Measurements from ENCODE around the gene MMS19. TPM values are rescaled to one million over a fixed set of nuclear protein-coding genes. Genes with fewer than 3 reads are reported as not detected.
A peak's percentile ranks its signal among the peaks of the same experiment; 100 is the strongest.

The MMS19 gene
- total RNA-seq, 1 donor from 2014 or later: 85.2 TPM

DNA sequence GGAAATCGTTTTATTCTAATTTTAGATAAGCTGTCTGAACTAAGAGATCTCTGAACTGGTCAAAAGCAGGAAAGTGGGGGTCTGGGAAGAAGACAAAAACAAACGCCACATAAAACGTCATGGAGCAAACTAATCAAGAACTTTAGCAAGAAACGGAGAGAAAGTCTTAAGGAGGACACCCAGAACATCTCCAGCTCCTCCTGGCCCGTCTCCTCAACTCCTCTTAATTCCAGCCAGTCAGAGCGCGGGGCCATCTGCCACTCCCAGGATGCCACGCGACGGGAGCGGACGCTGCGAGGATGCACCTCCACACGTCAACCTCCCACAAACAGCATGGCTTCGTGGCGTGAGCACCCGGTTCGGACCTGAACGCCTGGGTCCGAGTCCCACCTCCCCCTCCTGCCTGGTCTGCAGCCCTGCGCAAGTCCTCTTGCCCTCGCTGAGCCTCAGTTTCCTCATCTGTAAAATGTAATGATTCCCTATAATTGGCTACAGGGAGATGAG is 598 bp downstream of the MMS19 start:
- TF ChIP-seq, protein P1, sequence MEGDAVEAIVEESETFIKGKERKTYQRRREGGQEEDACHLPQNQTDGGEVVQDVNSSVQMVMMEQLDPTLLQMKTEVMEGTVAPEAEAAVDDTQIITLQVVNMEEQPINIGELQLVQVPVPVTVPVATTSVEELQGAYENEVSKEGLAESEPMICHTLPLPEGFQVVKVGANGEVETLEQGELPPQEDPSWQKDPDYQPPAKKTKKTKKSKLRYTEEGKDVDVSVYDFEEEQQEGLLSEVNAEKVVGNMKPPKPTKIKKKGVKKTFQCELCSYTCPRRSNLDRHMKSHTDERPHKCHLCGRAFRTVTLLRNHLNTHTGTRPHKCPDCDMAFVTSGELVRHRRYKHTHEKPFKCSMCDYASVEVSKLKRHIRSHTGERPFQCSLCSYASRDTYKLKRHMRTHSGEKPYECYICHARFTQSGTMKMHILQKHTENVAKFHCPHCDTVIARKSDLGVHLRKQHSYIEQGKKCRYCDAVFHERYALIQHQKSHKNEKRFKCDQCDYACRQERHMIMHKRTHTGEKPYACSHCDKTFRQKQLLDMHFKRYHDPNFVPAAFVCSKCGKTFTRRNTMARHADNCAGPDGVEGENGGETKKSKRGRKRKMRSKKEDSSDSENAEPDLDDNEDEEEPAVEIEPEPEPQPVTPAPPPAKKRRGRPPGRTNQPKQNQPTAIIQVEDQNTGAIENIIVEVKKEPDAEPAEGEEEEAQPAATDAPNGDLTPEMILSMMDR (IDR thresholded peaks at IDR 0.05; ENCODE audit: insufficient read depth, low read length, poor library complexity, severe bottlenecking): no peak
- Histone ChIP-seq H3K27me3 (ENCODE audit: control insufficient read depth, insufficient read depth, low read length) (no peaks in the 10 kb centered on the region), H3K4me3 (ENCODE audit: low read depth, low read length) (peak overlapping the region; percentile 85), H3K36me3 (ENCODE audit: control insufficient read depth, insufficient read depth, low read length) (no peaks in the 10 kb centered on the region)
- DNase-seq (ENCODE audit: low read depth): no peak

DNA sequence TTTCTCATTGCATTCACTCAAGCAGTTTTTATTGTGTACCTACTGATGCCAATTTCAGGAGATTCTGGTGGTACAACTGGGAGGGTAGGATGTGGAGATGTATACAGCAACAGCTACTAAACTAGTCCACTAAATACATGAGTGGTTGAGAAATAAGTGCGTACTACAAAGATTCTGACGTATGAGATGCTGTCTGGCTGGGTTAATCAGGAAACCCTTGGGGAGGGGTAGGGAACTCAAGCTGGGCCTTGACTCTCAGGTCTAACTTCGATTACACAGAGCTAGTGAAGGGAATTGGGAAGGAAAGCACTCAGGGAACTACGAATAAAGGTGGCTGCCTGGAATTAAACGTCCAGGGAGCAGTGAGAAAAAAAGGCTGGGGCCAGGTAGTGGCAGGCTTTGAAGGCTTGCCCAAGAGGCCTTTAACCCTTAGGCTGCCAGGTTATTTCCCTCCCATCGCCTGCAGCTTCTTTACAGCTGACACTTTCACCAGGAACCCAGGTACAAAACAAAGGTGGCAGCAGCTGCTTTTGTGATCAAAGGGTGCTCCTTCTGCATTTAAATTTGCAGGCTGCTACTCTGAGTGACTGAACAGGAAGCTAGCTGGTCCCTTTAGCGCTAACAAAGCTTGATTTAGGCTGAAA is 3.2 kb downstream of the MMS19 start:
- Histone ChIP-seq H3K27me3 (ENCODE audit: control insufficient read depth, insufficient read depth, low read length) (no peaks in the 10 kb centered on the region), H3K4me3 (ENCODE audit: low read depth, low read length) (no peak overlapping the region), H3K36me3 (ENCODE audit: control insufficient read depth, insufficient read depth, low read length) (no peaks in the 10 kb centered on the region)
- no peak for DNase-seq (ENCODE audit: low read depth)
- TF ChIP-seq, protein P1 (IDR thresholded peaks at IDR 0.05; ENCODE audit: insufficient read depth, low read length, poor library complexity, severe bottlenecking): no peak

DNA sequence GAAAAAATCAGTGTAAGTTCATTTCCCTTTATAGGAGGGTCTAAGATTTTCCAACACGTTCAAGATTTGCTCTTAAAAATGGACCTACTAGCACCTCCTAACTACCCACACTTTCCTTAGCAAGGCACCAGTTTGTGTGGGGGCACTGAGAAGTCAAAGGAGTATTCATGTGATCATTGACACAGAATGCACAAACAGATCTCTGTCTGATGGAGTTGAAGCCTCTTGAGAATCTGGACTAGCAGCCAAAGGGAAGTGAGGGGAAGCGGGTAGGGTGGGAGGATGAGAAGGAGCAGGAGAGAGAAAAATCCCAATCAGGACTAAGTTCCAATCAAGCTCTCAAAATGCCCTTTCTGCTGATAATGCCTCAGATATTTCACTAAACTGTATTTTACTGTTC is 4.1 kb downstream of the MMS19 start:
- TF ChIP-seq, protein P1 (IDR thresholded peaks at IDR 0.05; ENCODE audit: insufficient read depth, low read length, poor library complexity, severe bottlenecking): no peak

DNA sequence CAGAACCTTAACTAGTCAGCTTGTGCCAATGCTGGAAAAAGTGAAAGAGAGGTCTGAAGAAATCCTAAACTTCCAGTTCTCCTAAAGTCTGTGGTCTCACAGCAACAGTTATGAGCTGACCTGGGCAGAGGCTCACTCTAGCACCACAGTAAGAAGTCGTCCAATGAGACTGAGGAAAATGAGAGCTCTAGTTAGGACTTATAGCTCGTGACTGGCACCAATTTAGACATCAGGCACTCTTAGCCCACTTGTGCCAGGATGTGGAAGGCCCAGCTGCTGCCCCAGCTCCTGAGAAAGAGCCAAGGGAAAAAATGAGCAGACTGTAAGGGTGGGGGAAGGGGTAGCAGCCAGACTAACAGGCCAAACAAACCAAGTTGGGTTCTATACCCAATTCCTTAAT is 7.6 kb downstream of the MMS19 start:
- Histone ChIP-seq H3K36me3 (ENCODE audit: control insufficient read depth, insufficient read depth, low read length) (no peaks in the 10 kb centered on the region), H3K4me3 (ENCODE audit: low read depth, low read length) (no peak overlapping the region)
- TF ChIP-seq, protein P1 (IDR thresholded peaks at IDR 0.05; ENCODE audit: insufficient read depth, low read length, poor library complexity, severe bottlenecking): no peak

More for the DNA sequence above, 4.1 kb downstream of the MMS19 start:
- no peaks in the 10 kb centered on the region for H3K27me3 ChIP-seq (ENCODE audit: control insufficient read depth, insufficient read depth, low read length)
- no peaks in the 10 kb centered on the region for H3K36me3 ChIP-seq (ENCODE audit: control insufficient read depth, insufficient read depth, low read length)
- H3K4me3 ChIP-seq (ENCODE audit: low read depth, low read length): no peak overlapping the region
- no peak for DNase-seq (ENCODE audit: low read depth)

DNA sequence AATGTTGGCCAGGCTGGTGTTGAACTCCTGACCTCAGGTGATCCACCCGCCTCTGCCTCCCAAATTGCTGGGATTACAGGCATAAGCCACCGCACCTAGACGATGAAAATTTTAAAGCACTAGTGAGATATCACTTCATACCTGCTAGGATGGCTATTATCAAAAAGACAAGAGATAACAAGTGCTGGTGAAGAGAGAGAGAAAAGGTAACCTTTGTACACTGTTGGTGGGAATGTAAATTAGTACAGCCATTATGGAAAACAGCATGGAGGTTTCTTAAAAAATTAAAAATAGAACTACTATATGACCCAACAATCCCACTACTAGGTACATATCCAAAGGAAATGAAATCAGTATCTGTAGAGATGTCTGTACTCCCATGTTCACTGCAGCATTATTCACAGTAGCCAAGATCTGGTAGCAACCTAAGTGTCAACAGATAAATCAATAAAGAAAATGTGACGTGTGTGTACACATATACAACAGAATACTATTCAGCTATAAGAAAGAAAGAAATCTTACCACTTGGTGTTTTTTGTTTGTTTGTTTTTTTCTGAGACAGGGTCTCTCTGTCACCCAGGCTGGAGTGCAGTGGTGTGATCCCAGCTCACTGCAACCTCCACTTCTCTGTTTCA is 12.5 kb downstream of the MMS19 start:
- Histone ChIP-seq H3K4me3 (ENCODE audit: low read depth, low read length) (no peak overlapping the region), H3K27me3 (ENCODE audit: control insufficient read depth, insufficient read depth, low read length) (no peaks in the 10 kb centered on the region), H3K36me3 (ENCODE audit: control insufficient read depth, insufficient read depth, low read length) (no peaks in the 10 kb centered on the region)
- TF ChIP-seq, protein P1 (IDR thresholded peaks at IDR 0.05; ENCODE audit: insufficient read depth, low read length, poor library complexity, severe bottlenecking): no peak
- DNase-seq (ENCODE audit: low read depth): no peak

More for the DNA sequence above, 7.6 kb downstream of the MMS19 start:
- DNase-seq (ENCODE audit: low read depth): no peak
- H3K27me3 ChIP-seq (ENCODE audit: control insufficient read depth, insufficient read depth, low read length): no peaks in the 10 kb centered on the region
